A549 (cell line): ENCODE results near the gene MACROH2A2. TPM values are rescaled to one million over a fixed set of nuclear protein-coding genes. Genes with fewer than 3 reads are reported as not detected.
A peak's percentile ranks its signal among the peaks of the same experiment; 100 is the strongest.

ENCODE experiments used
- ATAC-seq, 2 experiments: fragments of 200-7000 bp in 1 of 2; fragments of >200 bp in 1 of 2; cut with Nextera tagmentation in 1 of 2; cut with Tn5 transposase in 1 of 2; 3 replicates each; pipeline versions ENCODE4 v1.8.0 to v1.9.1; 2018 to 2020; ENCODE audit warnings: mild to moderate bottlenecking in 1 of 2, moderate library complexity in 1 of 2
- CTCF ChIA-PET: fragments of 300-600 bp; sonication (Branson Sonifier 250); formaldehyde crosslinking; extraction: SDS; loops from one replicate; lab custom pipeline; 2021; ENCODE audit warnings: antibody characterized with exemption, inconsistent platforms; lab: Yijun Ruan, JAX
- POLR2A ChIA-PET: fragments of 350-600 bp; formaldehyde crosslinking; extraction: SDS; loops from one replicate; lab custom pipeline; 2021; ENCODE audit warnings: antibody characterized with exemption, inconsistent platforms; lab: Yijun Ruan, JAX
- DNase-seq, 2 experiments: peaks; one replicate each; pipeline versions ENCODE4 v3.0.0 to v3.0.0-alpha.2; 2011 to 2016; ENCODE audit warnings: low read depth in 1 of 2, low spot score in 1 of 2
- FAIRE-seq: peaks from 2 replicates; lab custom pipeline; 2011; peaks lifted over from hg19 to GRCh38; lab: Jason Lieb, UNC
- H3K27ac ChIP-seq, 2 experiments: fragments of >200 bp; sonication (Bioruptor Twin); formaldehyde crosslinking; 3 replicates each; pipeline ENCODE4 v1.5.1; 2016 to 2017
- H3K4me1 ChIP-seq: fragments of >200 bp; sonication (Bioruptor Twin); formaldehyde crosslinking; 3 replicates; pipeline ENCODE4 v1.6.1; 2016
- H3K4me2 ChIP-seq: fragments of >200 bp; sonication (Bioruptor Twin); formaldehyde crosslinking; 3 replicates; pipeline ENCODE4 v1.6.1; 2016
- H3K4me3 ChIP-seq: fragments of >200 bp; sonication (Bioruptor Twin); formaldehyde crosslinking; 3 replicates; pipeline ENCODE4 v1.5.1; 2016
- H3K9me3 ChIP-seq: fragments of >200 bp; sonication (Bioruptor Twin); formaldehyde crosslinking; 3 replicates; pipeline ENCODE4 v1.6.1; 2016
- ATOH8 ChIP-seq: fragments of 250-450 bp; sonication (Bioruptor Pico); IDR thresholded peaks from 2 replicates; pipeline ENCODE4 v1.5.0; 2020; ENCODE audit warnings: low read depth, mild to moderate bottlenecking, moderate library complexity
- CHD2 ChIP-seq: fragments of 150-350 bp; IDR thresholded peaks from 2 replicates; pipeline ENCODE4 v1.6.1; 2014; ENCODE audit warnings: low read length; ENCODE audit not compliant: partially characterized antibody
- CHD4 ChIP-seq: fragments of 200-600 bp; sonication (generic); IDR thresholded peaks from 2 replicates; pipeline ENCODE4 v1.6.1; 2016; ENCODE audit warnings: antibody characterized with exemption, mild to moderate bottlenecking, borderline replicate concordance
- EHF ChIP-seq: fragments of 250-450 bp; sonication (Bioruptor Pico); IDR thresholded peaks from 2 replicates; pipeline ENCODE4 v1.5.0; 2020; ENCODE audit warnings: mild to moderate bottlenecking
- EHMT2 ChIP-seq: fragments of 200-600 bp; sonication (generic); IDR thresholded peaks from 2 replicates; pipeline ENCODE4 v1.6.1; 2016; ENCODE audit warnings: antibody characterized with exemption, low read depth, mild to moderate bottlenecking, moderate library complexity
- ELK1 ChIP-seq: fragments of 150-350 bp; IDR thresholded peaks from 2 replicates; pipeline ENCODE4 v1.6.1; 2014; ENCODE audit warnings: low read depth, mild to moderate bottlenecking, low read length
- EP300 ChIP-seq, 2 experiments: fragments of >200 bp; sonication (Bioruptor Twin); formaldehyde crosslinking; IDR thresholded peaks; 2 replicates in 1 of 2; 3 replicates in 1 of 2; pipeline ENCODE4 v1.6.1; 2016 to 2017
- GATA3 ChIP-seq: IDR thresholded peaks from 2 replicates; pipeline ENCODE4 v1.6.1; 2012; ENCODE audit warnings: borderline replicate concordance
- HDAC2 ChIP-seq: fragments of 200-600 bp; sonication (generic); IDR thresholded peaks from 2 replicates; pipeline ENCODE4 v1.6.1; 2016
- HES2 ChIP-seq: fragments of >200 bp; sonication (Bioruptor Twin); formaldehyde crosslinking; IDR thresholded peaks from 2 replicates; pipeline ENCODE4 v1.6.1; 2016
- HOXB5 ChIP-seq: fragments of 250-450 bp; sonication (Bioruptor Pico); IDR thresholded peaks from 2 replicates; pipeline ENCODE4 v1.5.0; 2020; ENCODE audit warnings: mild to moderate bottlenecking, moderate library complexity
- JUN ChIP-seq, 2 experiments: fragments of >200 bp; sonication (Bioruptor Twin); formaldehyde crosslinking; IDR thresholded peaks; 2 replicates in 1 of 2; 3 replicates in 1 of 2; pipeline ENCODE4 v1.6.1; 2016 to 2017
- KDM1A ChIP-seq: fragments of 200-600 bp; sonication (generic); IDR thresholded peaks from 2 replicates; pipeline ENCODE4 v1.6.1; 2016; ENCODE audit warnings: low read depth, mild to moderate bottlenecking
- KDM5A ChIP-seq: fragments of 200-600 bp; sonication (generic); IDR thresholded peaks from 2 replicates; pipeline ENCODE4 v1.6.1; 2016; ENCODE audit warnings: antibody characterized with exemption, mild to moderate bottlenecking
- MAFK ChIP-seq: fragments of 450-650 bp; IDR thresholded peaks from 2 replicates; pipeline ENCODE4 v1.6.1; 2014; ENCODE audit not compliant: partially characterized antibody
- MAX ChIP-seq: IDR thresholded peaks from 2 replicates; pipeline ENCODE4 v1.6.1; 2012
- MYC ChIP-seq: IDR thresholded peaks from 2 replicates; pipeline ENCODE4 v1.6.1; 2012; ENCODE audit warnings: mild to moderate bottlenecking, inconsistent platforms, low read length, improper control_type of control experiment, borderline replicate concordance
- NR3C1 ChIP-seq: fragments of >200 bp; sonication (Bioruptor Twin); formaldehyde crosslinking; IDR thresholded peaks from 3 replicates; pipeline ENCODE4 v1.6.1; 2017
- PBX3 ChIP-seq: IDR thresholded peaks from 2 replicates; pipeline ENCODE4 v1.6.1; 2012
- PHF8 ChIP-seq: fragments of 200-600 bp; sonication (generic); IDR thresholded peaks from 2 replicates; pipeline ENCODE4 v1.6.1; 2016; ENCODE audit warnings: low read depth, mild to moderate bottlenecking, antibody characterized with exemption, moderate library complexity, borderline replicate concordance
- POLR2AphosphoS2 ChIP-seq: conservative IDR thresholded peaks from 2 replicates; pipeline ENCODE4 v1.6.1; 2012; ENCODE audit warnings: low read length, improper control_type of control experiment, inconsistent platforms
- RCOR1 ChIP-seq: fragments of 150-350 bp; IDR thresholded peaks from 2 replicates; pipeline ENCODE4 v1.6.1; 2014; ENCODE audit warnings: antibody characterized with exemption, low read length, low read depth
- RFX5 ChIP-seq: fragments of 450-650 bp; IDR thresholded peaks from 2 replicates; pipeline ENCODE4 v1.7.1; 2014; ENCODE audit warnings: antibody characterized with exemption, mild to moderate bottlenecking, moderate library complexity
- RNF2 ChIP-seq: fragments of 200-600 bp; sonication (generic); IDR thresholded peaks from 2 replicates; pipeline ENCODE4 v1.6.1; 2016; ENCODE audit warnings: low read depth, mild to moderate bottlenecking, antibody characterized with exemption, moderate library complexity, borderline replicate concordance
- USF2 ChIP-seq: fragments of 450-650 bp; IDR thresholded peaks from 2 replicates; pipeline ENCODE4 v1.6.1; 2014; ENCODE audit warnings: antibody characterized with exemption
- ZC3H11A ChIP-seq: fragments of 450-650 bp; IDR thresholded peaks from 2 replicates; pipeline ENCODE4 v1.6.1; 2014; ENCODE audit warnings: antibody characterized with exemption, mild to moderate bottlenecking
- ZFP36 ChIP-seq: fragments of 450-650 bp; IDR thresholded peaks from 2 replicates; pipeline ENCODE4 v1.6.1; 2014; ENCODE audit warnings: borderline replicate concordance; ENCODE audit not compliant: partially characterized antibody
- WGBS: methylation state at CpG from one replicate; pipeline ENCODE4 v1.1.6; 2017; ENCODE audit errors: missing lambda C conversion rate; 5-methylcytosine and 5-hydroxymethylcytosine counted together
- polyA plus RNA-seq, 4 experiments: library from polyadenylated mRNA; depleted of rRNA in 3 of 4; stranded (reverse); fragments of >200 nt; fragmentation: RNase III in 1 of 4; extraction: RNeasy Plus Mini Kit Qiagen cat#74134 plus additional on column Dnase treatment in 1 of 4; gene quantifications; 2 replicates in 3 of 4; 3 replicates in 1 of 4; pipeline ENCODE4 v1.2.3, GENCODE V29; 2011 to 2017

Gene MACROH2A2
- polyA plus RNA-seq, 2 of the 4 experiments (the other 2 are of a cell fraction), result 22.2 to 29.6 TPM

GRCh38 chr10:70142555-70142954 lies 89.9 kb downstream of the MACROH2A2 start:
- ChIA-PET CTCF (interaction anchor here (1.2 to 14.0 kb wide), 2 partner anchors 21 to 25 kb away, joined by 3 to 228 read pairs; no protein-coding TSS in a partner anchor), POLR2A (no interaction called here)
- Histone ChIP-seq H3K4me3 (no peak overlapping the region), H3K9me3 (no peaks in the 10 kb centered on the region), H3K27ac (no peak overlapping the region), H3K4me2 (no peak overlapping the region), H3K4me1 (peaks cover 17% of the 10 kb centered on the region)
- FAIRE-seq, result no peak
- DNase-seq, result no peak
- no peak for ATAC-seq
- 99% methylated on average over 9 of the region's 10 CpGs for WGBS
- TF ChIP-seq HDAC2 (no peak), KDM5A (no peak), ELK1 (no peak), CHD4 (no peak)

- peak overlapping the region; percentile 95 to 96 for H3K27ac ChIP-seq
- POLR2A ChIA-PET, result interaction anchor here (3.3 kb wide), 1 partner anchor 26 kb away, joined by 52 read pairs; the partner anchor contains the start of gene SAR1A
Measured at GRCh38 chr10:70144372-70145110, 91.9 kb downstream of the MACROH2A2 start.

GRCh38 chr10:70145166-70145665 lies 92.6 kb downstream of the MACROH2A2 start:
- Histone ChIP-seq H3K27ac (peak overlapping the region; percentile 95 to 96), H3K4me1 (peaks cover 18% of the 10 kb centered on the region), H3K4me2 (peak overlapping the region; percentile 99), H3K4me3 (peak overlapping the region; percentile 79), H3K9me3 (no peaks in the 10 kb centered on the region)
- peak; percentile 24 to 27 for ATAC-seq
- WGBS, result 46% methylated on average over 11 of the region's 28 CpGs
- POLR2A ChIA-PET, result interaction anchor here (0.6 to 3.3 kb wide), 4 partner anchors 13 to 243 kb away, joined by 4 to 52 read pairs (median 8); partner anchors contain the start of gene SAR1A
- peak in 1 of 2 experiments; percentile 28 for DNase-seq
- CTCF ChIA-PET, result interaction anchor here (0.8 to 14.0 kb wide), 16 partner anchors 10 to 400 kb away, joined by 3 to 228 read pairs (median 15); partner anchors contain the start of gene SAR1A
- FAIRE-seq, result no peak
- TF ChIP-seq EP300 (IDR thresholded peaks at IDR 0.05), result no peak
- TF ChIP-seq RNF2, result no peak
- no peak for TF ChIP-seq POLR2AphosphoS2
- TF ChIP-seq ZC3H11A, result no peak
- no peak for TF ChIP-seq ZFP36
- no peak for TF ChIP-seq USF2
- no peak for TF ChIP-seq MYC
- TF ChIP-seq ATOH8 (CRISPR knock-in tag), result no peak
- no peak for TF ChIP-seq NR3C1
- TF ChIP-seq RCOR1, result no peak
- TF ChIP-seq GATA3, result no peak
- TF ChIP-seq PBX3, result no peak
- no peak for TF ChIP-seq PHF8

More at GRCh38 chr10:70144372-70145110, 91.9 kb downstream of the MACROH2A2 start:
- FAIRE-seq, result no peak
- DNase-seq, result no peak
- Histone ChIP-seq H3K9me3 (no peaks in the 10 kb centered on the region), H3K4me2 (peak overlapping the region; percentile 99), H3K4me3 (peak overlapping the region; percentile 79), H3K4me1 (peaks cover 18% of the 10 kb centered on the region)
- CTCF ChIA-PET, result interaction anchor here (0.8 to 14.0 kb wide), 13 partner anchors 9 to 399 kb away, joined by 3 to 228 read pairs (median 17); partner anchors contain the start of gene SAR1A
- TF ChIP-seq MYC (no peak), EHF (no peak), PHF8 (no peak), HES2 (no peak), PBX3 (no peak), RFX5 (no peak), MAX (no peak), RCOR1 (no peak), MAFK (no peak), HOXB5 (CRISPR knock-in tag) (no peak), CHD2 (no peak), KDM1A (no peak), JUN (IDR thresholded peaks at IDR 0.05) (no peak), HDAC2 (no peak), POLR2AphosphoS2 (no peak), EHMT2 (no peak)
- 91% methylated on average over 18 of the region's 18 CpGs for WGBS
- ATAC-seq, result no peak
